Measurements from ENCODE around the gene KIAA1549. TPM values are rescaled to one million over a fixed set of nuclear protein-coding genes. Genes with fewer than 3 reads are reported as not detected.

KIAA1549 gene
- total RNA-seq, 4 donors from 2014 or later, result 0.93 to 3.8 (median 2.0) TPM

DNA sequence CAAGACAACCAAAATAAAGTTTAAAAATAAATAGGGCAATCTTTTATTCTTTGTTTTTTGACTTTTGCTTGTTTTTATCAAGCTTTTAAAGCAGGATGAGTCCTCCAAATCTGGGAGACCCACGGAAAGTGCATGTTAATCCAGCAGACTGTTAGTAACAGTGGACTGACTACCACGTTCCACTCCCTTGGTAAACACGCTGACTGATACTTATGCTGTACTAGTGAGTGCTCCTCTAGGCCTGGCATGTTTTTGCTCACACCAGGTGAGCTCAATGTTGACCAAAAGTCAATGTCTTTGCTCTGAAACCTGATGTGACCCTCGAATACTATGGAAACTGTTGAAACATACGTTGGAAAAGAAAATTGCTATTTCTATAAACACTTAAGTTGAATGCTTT lies 88.4 kb downstream of the KIAA1549 start:
- Histone ChIP-seq H3K27me3 (no peaks in the 10 kb centered on the region), H3K27ac (no peak overlapping the region), H3K9me3 (no peaks in the 10 kb centered on the region), H3K36me3 (peaks cover 0 to 24% of the 10 kb centered on the region in 2 donors), H3K4me1 (peaks cover 0 to 6% (median 0%) of the 10 kb centered on the region in 3 donors), H3K4me3 (no peak overlapping the region)
- TF ChIP-seq POLR2AphosphoS5 (IDR thresholded peaks at IDR 0.05) (no peak), EP300 (IDR thresholded peaks at IDR 0.05) (no peak), POLR2A (IDR thresholded peaks at IDR 0.05) (no peak), CTCF (IDR thresholded peaks at IDR 0.05) (no peak)
- ATAC-seq, result no peak
- WGBS, 2 donors (ENCODE audit: low coverage in 1 of 2), result 89 to 91% methylated on average over 4 of the region's 5 CpGs

GRCh38 chr7:138892006-138892630 lies 89.1 kb downstream of the KIAA1549 start:
- WGBS, 2 donors (ENCODE audit: low coverage in 1 of 2), result 63 to 79% methylated on average over 3 of the region's 3 CpGs
- Histone ChIP-seq H3K9me3 (no peaks in the 10 kb centered on the region), H3K27ac (no peak overlapping the region)

GRCh38 chr7:138891446-138891810 lies 89.8 kb downstream of the KIAA1549 start:
- ATAC-seq, result no peak
- Histone ChIP-seq H3K4me1 (peaks cover 0 to 6% (median 0%) of the 10 kb centered on the region in 3 donors), H3K4me3 (no peak overlapping the region), H3K9me3 (no peaks in the 10 kb centered on the region), H3K27ac (no peak overlapping the region), H3K36me3 (peaks cover 0 to 18% of the 10 kb centered on the region in 2 donors), H3K27me3 (no peaks in the 10 kb centered on the region)
- TF ChIP-seq POLR2A (IDR thresholded peaks at IDR 0.05) (no peak), POLR2AphosphoS5 (IDR thresholded peaks at IDR 0.05) (no peak), EP300 (IDR thresholded peaks at IDR 0.05) (no peak), CTCF (IDR thresholded peaks at IDR 0.05) (no peak)
- 45 to 92% methylated on average over 5 of the region's 5 CpGs for whole genome bisulfite sequencing, 2 donors (ENCODE audit: low coverage in 1 of 2)

More at GRCh38 chr7:138892006-138892630, 89.1 kb downstream of the KIAA1549 start:
- H3K36me3 ChIP-seq, result peaks cover 0 to 24% of the 10 kb centered on the region in 2 donors
- H3K4me1 ChIP-seq, result peaks cover 0 to 6% (median 0%) of the 10 kb centered on the region in 3 donors
- H3K4me3 ChIP-seq, result no peak overlapping the region
- H3K27me3 ChIP-seq, result no peaks in the 10 kb centered on the region
- no peak for ATAC-seq
- TF ChIP-seq POLR2A (IDR thresholded peaks at IDR 0.05) (no peak), CTCF (IDR thresholded peaks at IDR 0.05) (no peak), EP300 (IDR thresholded peaks at IDR 0.05) (no peak), POLR2AphosphoS5 (IDR thresholded peaks at IDR 0.05) (no peak)

DNA sequence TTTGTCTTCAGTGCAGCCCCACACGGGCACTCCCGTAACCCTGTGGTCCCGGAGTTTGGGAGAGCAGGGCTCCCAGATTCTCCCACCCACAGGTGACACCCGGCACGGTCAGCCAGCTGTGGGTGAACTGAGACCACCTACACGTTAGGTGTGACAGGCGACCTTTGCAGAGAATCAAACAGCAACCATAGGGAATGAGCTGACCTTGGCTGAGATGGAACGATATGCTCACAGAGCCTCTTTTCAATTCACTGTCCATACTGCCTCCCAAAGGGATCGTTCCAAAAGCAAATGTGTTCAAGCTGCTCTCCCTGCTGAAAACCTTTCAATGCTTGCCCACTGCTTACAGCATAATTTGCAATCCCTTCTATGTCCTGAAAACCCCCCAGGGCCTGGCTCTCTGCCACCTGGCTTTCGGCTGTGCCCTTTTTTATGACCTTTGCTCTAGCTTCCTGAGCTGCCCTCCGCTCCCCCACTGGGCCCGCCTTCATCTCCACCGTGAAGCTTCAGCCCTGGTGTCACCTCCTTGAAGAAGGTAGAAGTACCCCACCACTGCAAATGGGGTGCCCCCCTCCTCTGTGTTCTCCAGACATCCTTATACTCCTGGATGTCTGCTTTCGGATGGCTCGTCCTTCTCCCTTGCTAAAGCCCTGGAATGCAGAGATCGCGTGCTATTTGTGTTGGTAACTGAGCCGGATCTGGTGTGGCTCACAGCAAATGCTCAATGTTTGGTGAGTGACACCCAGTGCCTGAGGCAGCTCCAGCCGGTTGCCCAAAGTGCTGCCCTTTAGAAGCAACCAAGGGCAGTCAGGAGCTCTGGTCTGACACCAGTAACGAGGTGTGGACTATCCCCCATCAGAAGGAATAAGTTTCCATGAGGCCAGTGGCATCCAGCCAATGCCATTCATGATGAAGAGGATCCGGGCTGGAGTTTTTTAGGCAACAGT lies 90.4 kb downstream of the KIAA1549 start:
- Histone ChIP-seq H3K9me3 (no peaks in the 10 kb centered on the region), H3K4me1 (peaks cover 0 to 6% (median 0%) of the 10 kb centered on the region in 3 donors), H3K27ac (no peak overlapping the region), H3K27me3 (no peaks in the 10 kb centered on the region), H3K4me3 (no peak overlapping the region), H3K36me3 (peaks cover 0 to 13% of the 10 kb centered on the region in 2 donors)
- TF ChIP-seq EP300 (IDR thresholded peaks at IDR 0.05) (no peak), POLR2A (IDR thresholded peaks at IDR 0.05) (no peak), CTCF (IDR thresholded peaks at IDR 0.05) (no peak), POLR2AphosphoS5 (IDR thresholded peaks at IDR 0.05) (no peak)
- ATAC-seq, result no peak
- 68 to 72% methylated on average over 4 to 7 of the region's 21 CpGs for WGBS, 2 donors (ENCODE audit: low coverage in 1 of 2)

Measured in gastroesophageal sphincter (tissue), 4 donors.